Pancreas (tissue), 10 donors: ENCODE measurements around the gene ZBTB24. TPM values are rescaled to one million over a fixed set of nuclear protein-coding genes. Genes with fewer than 3 reads are reported as not detected.

Experiments
- ATAC-seq, 4 donors: fragments of 200-7000 bp; cut with Tn5 transposase; one replicate each; pipeline versions ENCODE4 v1.8.0 to v1.9.1; 2020; ENCODE audit warnings: mild to moderate bottlenecking in 4 of 4, moderate library complexity in 4 of 4
- DNase-seq, 6 donors: peaks; one replicate each; pipeline ENCODE4 v3.0.0-alpha.2; 2020
- FAIRE-seq: peaks from 2 replicates; lab custom pipeline; 2012; peaks lifted over from hg19 to GRCh38; lab: Jason Lieb, UNC
- H3K27ac ChIP-seq, 4 donors: fragments of 200-600 bp; sonication (generic); 1 replicate in 3 of 4; 2 replicates in 1 of 4; pipeline versions ENCODE4 v1.5.0 to v1.8.0; 2020
- H3K27me3 ChIP-seq, 4 donors: fragments of 200-600 bp; one replicate each; pipeline ENCODE4 v1.8.0; 2021
- H3K36me3 ChIP-seq, 3 donors: fragments of 200-600 bp; sonication (generic) in 1 of 3; one replicate each; pipeline versions ENCODE4 v1.5.0 to v1.8.0; 2020 to 2021
- H3K4me1 ChIP-seq, 3 donors: fragments of 200-600 bp; one replicate each; pipeline ENCODE4 v1.8.0; 2021
- H3K4me3 ChIP-seq, 4 donors: fragments of 200-600 bp; sonication (generic) in 2 of 4; one replicate each; pipeline versions ENCODE4 v1.5.0 to v1.8.0; 2020 to 2021
- H3K9me3 ChIP-seq, 4 donors: fragments of 200-600 bp; one replicate each; pipeline ENCODE4 v1.8.0; 2021
- CTCF ChIP-seq, 4 donors: fragments of 200-600 bp; sonication (generic) in 3 of 4; IDR thresholded peaks; one replicate each; pipeline versions ENCODE4 v1.5.0 to v1.8.0; 2021; ENCODE audit warnings: antibody characterized with exemption in 4 of 4
- WGBS, 2 donors: extraction: QIAGEN DNeasy Blood & Tissue Kit; methylation state at CpG; one replicate each; pipeline ENCODE4 v1.1.7; 2013; 5-methylcytosine and 5-hydroxymethylcytosine counted together
- intact Hi-C, 3 donors: fragments of 100-400 bp; cut with DNase I; formaldehyde crosslinking; loops; one replicate each; pipeline versions ENCODE4 v1.11.1 to v1.14.2; 2022
- polyA plus RNA-seq, 2 donors: library from polyadenylated mRNA; stranded (reverse); fragments of 200-250 nt; gene quantifications; one replicate each; pipeline ENCODE4 v1.2.3, GENCODE V29; 2013
- total RNA-seq, 6 donors: library from RNA; stranded (reverse); fragmentation: NEBNext Ultra II Directional in 4 of 6; extraction: Animal tissue kit (Norgen Biotek cat#: 25700) in 4 of 6; gene quantifications; one replicate each; pipeline versions ENCODE4 v1.2.1 to v1.2.4, GENCODE V29; 2021 to 2023
- donor health status: healthy with polysubstance abuse.
- donor health status: DM: no; HTN: no; CAD: no; lungs with moderate emphysema.
- donor health status: DM: no; HTN: no; CAD: no.
- donor health status: control.
- donor health status: control.
- donor health status: Bipolar disorder and iron deficiency.
- donor health status: DM: yes; HTN: yes; CAD: no.
- donor health status: DM: no; HTN: no; CAD: no.
- donor health status: DM: no; HTN: no; CAD: no.
- donor health status: DM: yes; HTN: yes; CAD: no.

The ZBTB24 gene
- total and polyA plus RNA-seq, 8 donors, result 2.2 to 4.3 (median 2.8) TPM

- ATAC-seq, result no peak
- 76% methylated on average over 3 of the region's 3 CpGs for WGBS, 2 donors
- no peak for FAIRE-seq
- no peak for DNase-seq
- Histone ChIP-seq H3K4me3 (no peak overlapping the region), H3K27me3 (no peaks in the 10 kb centered on the region), H3K4me1 (peaks cover 5 to 17% (median 6%) of the 10 kb centered on the region in 3 donors), H3K36me3 (no peaks in the 10 kb centered on the region), H3K27ac (no peak overlapping the region), H3K9me3 (no peaks in the 10 kb centered on the region)
- intact Hi-C loops, result no loop called here
- TF ChIP-seq CTCF (IDR thresholded peaks at IDR 0.05), result no peak
Observed at GRCh38 chr6:109485266-109485935, 2.4 kb upstream of the ZBTB24 start.

GRCh38 chr6:109484122-109484521 lies 1.1 kb upstream of the ZBTB24 start:
- Histone ChIP-seq H3K27me3 (no peaks in the 10 kb centered on the region), H3K36me3 (no peaks in the 10 kb centered on the region), H3K4me1 (peaks cover 5 to 28% (median 10%) of the 10 kb centered on the region in 3 donors), H3K4me3 (peak overlapping the region in 2 of 4 donors; percentile 29 to 99), H3K9me3 (no peaks in the 10 kb centered on the region), H3K27ac (no peak overlapping the region)
- DNase-seq (no peak), ATAC-seq (no peak), FAIRE-seq (no peak)
- WGBS, 2 donors, result 35 to 44% methylated on average over 3 of the region's 3 CpGs
- intact Hi-C loops, result no loop called here
- no peak for TF ChIP-seq CTCF (IDR thresholded peaks at IDR 0.05)

GRCh38 chr6:109483735-109484057 lies 677 bp upstream of the ZBTB24 start:
- no peaks in the 10 kb centered on the region for H3K9me3 ChIP-seq
- no peaks in the 10 kb centered on the region for H3K27me3 ChIP-seq
- H3K4me3 ChIP-seq, result peak overlapping the region in 3 of 4 donors; percentile 29 to 99 (median 93)
- DNase-seq, result no peak
- H3K27ac ChIP-seq, result no peak overlapping the region
- H3K36me3 ChIP-seq, result no peaks in the 10 kb centered on the region
- no peak for FAIRE-seq
- intact Hi-C loops, result no loop called here
- ATAC-seq, result no peak
- no peak for TF ChIP-seq CTCF (IDR thresholded peaks at IDR 0.05)
- peaks cover 5 to 33% (median 10%) of the 10 kb centered on the region in 3 donors for H3K4me1 ChIP-seq
- 0% methylated on average over 6 of the region's 6 CpGs for WGBS, 2 donors

GRCh38 chr6:109480993-109481480 lies 2.0 kb downstream of the ZBTB24 start:
- H3K4me1 ChIP-seq, result peaks cover 9 to 41% (median 10%) of the 10 kb centered on the region in 3 donors
- no peak for TF ChIP-seq CTCF (IDR thresholded peaks at IDR 0.05)
- H3K27ac ChIP-seq, result no peak overlapping the region
- H3K36me3 ChIP-seq, result no peaks in the 10 kb centered on the region
- FAIRE-seq (no peak), ATAC-seq (no peak), DNase-seq (no peak)
- no peak overlapping the region for H3K4me3 ChIP-seq
- no peaks in the 10 kb centered on the region for H3K27me3 ChIP-seq
- H3K9me3 ChIP-seq, result no peaks in the 10 kb centered on the region
- intact Hi-C loops, result no loop called here
- 97 to 98% methylated on average over 7 of the region's 7 CpGs for WGBS, 2 donors
